Gastroesophageal sphincter (tissue), 4 donors: Measurements from ENCODE around the gene GRM7. TPM values are rescaled to one million over a fixed set of nuclear protein-coding genes. Genes with fewer than 3 reads are reported as not detected.

Experiments
- ATAC-seq: fragments of 150-250 bp; one replicate; pipeline ENCODE4 v1.9.1; 2016; ENCODE audit warnings: mild to moderate bottlenecking, moderate library complexity
- H3K27ac ChIP-seq, 4 donors: fragments of 200-600 bp; sonication (generic) in 3 of 4; 1 replicate in 3 of 4; 2 replicates in 1 of 4; pipeline ENCODE4 v1.5.1; 2016 to 2019
- H3K27me3 ChIP-seq: fragments of 200-600 bp; sonication (generic); one replicate; pipeline ENCODE4 v1.5.1; 2019
- H3K36me3 ChIP-seq, 2 donors: fragments of 200-600 bp; sonication (generic); one replicate each; pipeline ENCODE4 v1.5.1; 2019; ENCODE audit warnings: control low read depth in 1 of 2
- H3K4me1 ChIP-seq, 3 donors: fragments of 200-600 bp; sonication (generic); 1 replicate in 2 of 3; 2 replicates in 1 of 3; pipeline ENCODE4 v1.5.1; 2016 to 2019; ENCODE audit warnings: control low read depth in 2 of 3
- H3K4me3 ChIP-seq, 2 donors: fragments of 200-600 bp; sonication (generic); one replicate each; pipeline ENCODE4 v1.5.1; 2019; ENCODE audit warnings: mild to moderate bottlenecking in 1 of 2, moderate library complexity in 1 of 2
- H3K9me3 ChIP-seq, 3 donors: fragments of 200-600 bp; sonication (generic); one replicate each; pipeline ENCODE4 v1.5.1; 2017 to 2019; ENCODE audit warnings: control low read depth in 2 of 3
- EP300 ChIP-seq: sonication (generic); formaldehyde crosslinking; IDR thresholded peaks from one replicate; pipeline ENCODE4 v1.6.1; 2017; ENCODE audit warnings: antibody characterized with exemption, mild to moderate bottlenecking
- POLR2A ChIP-seq, 2 donors: fragments of 450-650 bp; IDR thresholded peaks; one replicate each; pipeline ENCODE4 v1.6.1; 2017; ENCODE audit warnings: antibody characterized with exemption in 2 of 2, mild to moderate bottlenecking in 2 of 2, moderate library complexity in 1 of 2
- POLR2AphosphoS5 ChIP-seq: sonication (generic); formaldehyde crosslinking; IDR thresholded peaks from one replicate; pipeline ENCODE4 v1.6.1; 2017; ENCODE audit warnings: antibody characterized with exemption
- WGBS, 2 donors: methylation state at CpG; one replicate each; pipeline ENCODE4 v1.1.5; 2018; ENCODE audit warnings: low coverage in 1 of 2; 5-methylcytosine and 5-hydroxymethylcytosine counted together
- total RNA-seq, 4 donors: library from RNA; depleted of rRNA; stranded (reverse); fragments of >200 nt; gene quantifications; one replicate each; pipeline ENCODE4 v1.1.0, GENCODE V29; 2016
- TF ChIP-seq, protein P1 (sequence below), 4 experiments: fragments of 200-600 bp in 2 of 4; fragments of 450-650 bp in 2 of 4; sonication (generic) in 1 of 4; IDR thresholded peaks; one replicate each; pipeline ENCODE4 v1.5.1; 2017 to 2019; ENCODE audit warnings: antibody characterized with exemption in 4 of 4, mild to moderate bottlenecking in 2 of 4, moderate library complexity in 2 of 4

GRM7 gene
- total RNA-seq, 4 donors from 2014 or later = 0.40 to 7.6 TPM; not detected in 2

DNA sequence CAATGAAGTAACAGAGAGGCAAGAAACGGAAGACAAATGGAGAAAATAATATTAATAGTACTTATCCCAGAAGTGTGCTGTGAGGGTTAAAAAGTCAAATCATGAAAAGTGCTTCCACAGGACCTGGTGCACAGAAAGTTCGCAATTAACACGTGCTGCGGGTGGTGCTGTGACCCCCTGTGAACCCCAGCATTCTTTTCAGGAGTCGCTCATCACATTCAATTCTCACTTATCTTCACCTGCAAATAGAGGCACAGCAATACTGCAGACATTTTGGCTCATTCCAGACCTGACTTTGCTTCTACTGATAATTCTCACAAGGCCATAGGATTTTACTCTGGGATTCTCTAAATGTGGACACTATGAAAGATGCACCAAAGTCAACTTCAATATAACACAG is 584.4 kb downstream of the GRM7 start:
- no peaks in the 10 kb centered on the region for H3K4me1 ChIP-seq
- H3K36me3 ChIP-seq = no peaks in the 10 kb centered on the region
- no peaks in the 10 kb centered on the region for H3K9me3 ChIP-seq
- no peak overlapping the region for H3K4me3 ChIP-seq
- TF ChIP-seq POLR2AphosphoS5 (no peak), EP300 (no peak), POLR2A (IDR thresholded peaks at IDR 0.05) (no peak)
- TF ChIP-seq, protein P1, sequence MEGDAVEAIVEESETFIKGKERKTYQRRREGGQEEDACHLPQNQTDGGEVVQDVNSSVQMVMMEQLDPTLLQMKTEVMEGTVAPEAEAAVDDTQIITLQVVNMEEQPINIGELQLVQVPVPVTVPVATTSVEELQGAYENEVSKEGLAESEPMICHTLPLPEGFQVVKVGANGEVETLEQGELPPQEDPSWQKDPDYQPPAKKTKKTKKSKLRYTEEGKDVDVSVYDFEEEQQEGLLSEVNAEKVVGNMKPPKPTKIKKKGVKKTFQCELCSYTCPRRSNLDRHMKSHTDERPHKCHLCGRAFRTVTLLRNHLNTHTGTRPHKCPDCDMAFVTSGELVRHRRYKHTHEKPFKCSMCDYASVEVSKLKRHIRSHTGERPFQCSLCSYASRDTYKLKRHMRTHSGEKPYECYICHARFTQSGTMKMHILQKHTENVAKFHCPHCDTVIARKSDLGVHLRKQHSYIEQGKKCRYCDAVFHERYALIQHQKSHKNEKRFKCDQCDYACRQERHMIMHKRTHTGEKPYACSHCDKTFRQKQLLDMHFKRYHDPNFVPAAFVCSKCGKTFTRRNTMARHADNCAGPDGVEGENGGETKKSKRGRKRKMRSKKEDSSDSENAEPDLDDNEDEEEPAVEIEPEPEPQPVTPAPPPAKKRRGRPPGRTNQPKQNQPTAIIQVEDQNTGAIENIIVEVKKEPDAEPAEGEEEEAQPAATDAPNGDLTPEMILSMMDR (IDR thresholded peaks at IDR 0.05) = no peak
- ATAC-seq = no peak
- no peaks in the 10 kb centered on the region for H3K27me3 ChIP-seq
- WGBS, 2 donors = 68 to 71% methylated on average over 5 of the region's 5 CpGs
- H3K27ac ChIP-seq = no peak overlapping the region

DNA sequence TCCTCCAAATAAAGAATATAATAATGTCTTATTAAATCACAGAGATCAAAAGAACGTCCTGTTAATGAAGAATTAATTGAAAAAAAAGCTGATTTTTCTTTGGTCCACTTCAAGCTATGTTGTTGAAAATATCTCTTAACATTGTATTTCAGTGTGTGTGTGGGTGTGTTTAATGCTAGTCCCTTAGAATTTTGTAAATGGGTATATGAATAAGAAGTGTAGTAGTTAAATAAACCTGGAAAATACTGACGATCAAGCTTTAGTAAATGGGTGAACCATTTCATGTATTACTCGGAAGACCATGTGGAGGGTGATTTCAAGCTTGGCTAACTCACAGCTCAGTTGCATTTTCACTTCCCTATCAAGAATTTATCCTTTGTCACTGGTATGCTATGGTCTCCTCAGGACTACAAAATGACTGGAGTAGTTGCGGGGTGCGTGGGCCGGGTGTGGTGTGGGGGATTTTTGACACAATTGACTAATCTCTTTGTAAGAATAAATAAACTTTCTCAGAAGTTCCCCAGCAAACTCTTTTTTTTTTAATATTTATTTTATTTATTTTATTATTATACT is 586.4 kb downstream of the GRM7 start:
- 83 to 87% methylated on average over 3 to 6 of the region's 6 CpGs for WGBS, 2 donors
- H3K4me1 ChIP-seq = no peaks in the 10 kb centered on the region
- H3K27me3 ChIP-seq = no peaks in the 10 kb centered on the region
- H3K27ac ChIP-seq = no peak overlapping the region
- no peak for ATAC-seq
- TF ChIP-seq, protein P1 (IDR thresholded peaks at IDR 0.05) = no peak
- TF ChIP-seq POLR2A (IDR thresholded peaks at IDR 0.05) (no peak), POLR2AphosphoS5 (no peak), EP300 (no peak)
- H3K9me3 ChIP-seq = no peaks in the 10 kb centered on the region
- no peaks in the 10 kb centered on the region for H3K36me3 ChIP-seq
- H3K4me3 ChIP-seq = no peak overlapping the region

DNA sequence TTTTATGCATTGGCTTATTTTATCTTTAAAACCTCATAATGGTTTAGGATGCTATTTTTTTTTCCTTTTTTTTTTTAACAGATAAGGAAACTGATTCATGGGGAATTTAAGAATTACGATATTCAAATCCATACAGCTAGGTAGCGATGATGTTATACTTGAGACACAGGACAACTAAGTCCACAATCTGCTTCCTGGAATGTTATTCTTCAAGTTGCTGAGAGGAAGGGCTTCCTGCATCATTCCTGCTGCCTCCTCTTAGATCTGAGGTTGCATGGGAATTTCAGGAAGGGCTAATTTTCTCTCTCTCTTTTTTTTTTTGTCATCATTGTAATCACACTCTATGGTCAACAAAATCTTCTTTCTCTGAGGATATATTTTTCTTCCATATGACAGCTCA is 595.5 kb downstream of the GRM7 start:
- Histone ChIP-seq H3K27ac (no peak overlapping the region), H3K9me3 (no peaks in the 10 kb centered on the region), H3K36me3 (no peaks in the 10 kb centered on the region), H3K4me1 (no peaks in the 10 kb centered on the region), H3K4me3 (no peak overlapping the region), H3K27me3 (no peaks in the 10 kb centered on the region)
- TF ChIP-seq, protein P1 (IDR thresholded peaks at IDR 0.05) = no peak
- TF ChIP-seq POLR2AphosphoS5 (no peak), EP300 (no peak), POLR2A (IDR thresholded peaks at IDR 0.05) (no peak)
- no peak for ATAC-seq
- 71 to 88% methylated on average over 1 to 2 of the region's 2 CpGs for WGBS, 2 donors

DNA sequence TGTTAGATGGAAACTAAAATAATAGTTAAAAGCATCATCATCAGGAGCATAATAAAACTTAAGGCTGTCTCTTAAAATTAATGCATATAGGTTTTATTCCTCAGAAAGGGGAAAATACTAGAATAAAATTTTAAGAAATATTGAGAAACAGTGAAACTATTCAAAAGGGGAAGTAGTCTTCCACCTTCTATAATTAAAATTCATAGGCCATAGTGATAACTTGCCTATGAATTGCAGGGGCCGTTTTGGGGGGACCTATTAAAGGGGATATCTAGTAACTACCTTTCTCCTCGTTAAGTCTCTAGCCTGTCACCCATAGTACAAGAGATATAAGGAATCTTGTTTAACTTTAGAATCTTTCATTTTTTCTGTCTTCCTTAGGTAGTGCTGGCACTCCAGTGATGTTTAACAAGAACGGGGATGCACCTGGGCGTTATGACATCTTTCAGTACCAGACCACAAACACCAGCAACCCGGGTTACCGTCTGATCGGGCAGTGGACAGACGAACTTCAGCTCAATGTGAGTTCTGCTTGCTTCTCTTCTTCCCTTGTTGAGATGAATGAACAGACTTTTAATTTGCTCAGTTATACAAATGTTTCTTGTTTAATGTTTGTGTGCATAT is 600.4 kb downstream of the GRM7 start:
- WGBS, 2 donors = 82 to 93% methylated on average over 8 of the region's 8 CpGs
- H3K27ac ChIP-seq = no peak overlapping the region
- no peaks in the 10 kb centered on the region for H3K9me3 ChIP-seq
- no peak for TF ChIP-seq POLR2AphosphoS5
- no peak for TF ChIP-seq EP300
- TF ChIP-seq, protein P1 (IDR thresholded peaks at IDR 0.05) = no peak
- no peak for TF ChIP-seq POLR2A (IDR thresholded peaks at IDR 0.05)
- H3K4me3 ChIP-seq = no peak overlapping the region
- H3K36me3 ChIP-seq = no peaks in the 10 kb centered on the region
- H3K4me1 ChIP-seq = no peaks in the 10 kb centered on the region
- H3K27me3 ChIP-seq = no peaks in the 10 kb centered on the region
- no peak for ATAC-seq

DNA sequence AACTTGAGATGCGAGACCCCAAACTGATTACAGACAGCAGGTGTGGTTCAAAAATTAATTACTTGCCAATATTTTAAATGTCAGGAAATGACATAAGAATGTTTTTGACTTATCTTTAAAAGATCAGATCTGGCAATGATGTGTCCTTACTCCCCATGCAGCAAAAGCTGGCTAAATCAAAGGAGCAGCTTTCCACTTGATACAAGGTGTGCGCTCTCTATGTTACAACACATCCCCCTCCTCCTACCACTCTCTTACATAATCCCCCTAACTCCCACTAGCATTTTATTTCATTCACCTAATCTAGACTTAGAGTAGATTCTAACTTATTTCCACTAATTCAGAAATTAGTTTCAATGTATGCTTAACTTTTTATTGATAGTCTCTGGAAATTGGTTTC is 609.0 kb downstream of the GRM7 start:
- no peak for ATAC-seq
- 93 to 95% methylated on average over 2 of the region's 2 CpGs for WGBS, 2 donors

More for the DNA sequence above, 609.0 kb downstream of the GRM7 start:
- Histone ChIP-seq H3K4me1 (no peaks in the 10 kb centered on the region), H3K27ac (no peak overlapping the region), H3K36me3 (no peaks in the 10 kb centered on the region), H3K9me3 (no peaks in the 10 kb centered on the region), H3K4me3 (no peak overlapping the region), H3K27me3 (no peaks in the 10 kb centered on the region)
- TF ChIP-seq POLR2AphosphoS5 (no peak), EP300 (no peak), POLR2A (IDR thresholded peaks at IDR 0.05) (no peak)
- TF ChIP-seq, protein P1 (IDR thresholded peaks at IDR 0.05) = no peak
